ENCODE results near the gene PDIA2.

- TF ChIP-seq CTCF (IDR thresholded peaks at IDR 0.05; ENCODE audit: low read depth, low read length) = no peak
- no peak for TF ChIP-seq EZH2phosphoT487 (IDR thresholded peaks at IDR 0.05; ENCODE audit: low read depth)
Measured at GRCh38 chr16:306911-307370, 24.0 kb downstream of the PDIA2 start.
